ENCODE results near the gene CCDC134.

DNA sequence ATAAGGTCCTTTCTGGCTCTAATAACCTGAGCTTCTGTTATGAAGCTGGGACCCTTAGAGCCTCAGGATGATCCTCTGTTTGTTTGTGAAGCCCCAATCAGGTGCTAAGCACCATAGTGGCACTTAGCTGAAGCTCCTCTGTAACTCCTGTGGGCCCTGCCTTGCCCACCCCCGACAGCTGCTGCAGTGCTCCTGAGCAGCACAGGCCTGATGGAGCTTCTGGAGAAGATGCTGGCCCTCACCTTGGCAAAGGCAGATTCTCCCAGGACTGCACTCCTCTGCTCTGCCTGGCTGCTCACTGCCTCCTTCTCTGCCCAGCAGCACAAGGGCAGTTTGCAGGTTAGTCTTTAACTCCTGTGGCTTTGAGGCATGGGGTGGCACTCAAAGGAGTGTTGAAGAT, 19.0 kb upstream of the CCDC134 start:
- TF ChIP-seq, protein P1, sequence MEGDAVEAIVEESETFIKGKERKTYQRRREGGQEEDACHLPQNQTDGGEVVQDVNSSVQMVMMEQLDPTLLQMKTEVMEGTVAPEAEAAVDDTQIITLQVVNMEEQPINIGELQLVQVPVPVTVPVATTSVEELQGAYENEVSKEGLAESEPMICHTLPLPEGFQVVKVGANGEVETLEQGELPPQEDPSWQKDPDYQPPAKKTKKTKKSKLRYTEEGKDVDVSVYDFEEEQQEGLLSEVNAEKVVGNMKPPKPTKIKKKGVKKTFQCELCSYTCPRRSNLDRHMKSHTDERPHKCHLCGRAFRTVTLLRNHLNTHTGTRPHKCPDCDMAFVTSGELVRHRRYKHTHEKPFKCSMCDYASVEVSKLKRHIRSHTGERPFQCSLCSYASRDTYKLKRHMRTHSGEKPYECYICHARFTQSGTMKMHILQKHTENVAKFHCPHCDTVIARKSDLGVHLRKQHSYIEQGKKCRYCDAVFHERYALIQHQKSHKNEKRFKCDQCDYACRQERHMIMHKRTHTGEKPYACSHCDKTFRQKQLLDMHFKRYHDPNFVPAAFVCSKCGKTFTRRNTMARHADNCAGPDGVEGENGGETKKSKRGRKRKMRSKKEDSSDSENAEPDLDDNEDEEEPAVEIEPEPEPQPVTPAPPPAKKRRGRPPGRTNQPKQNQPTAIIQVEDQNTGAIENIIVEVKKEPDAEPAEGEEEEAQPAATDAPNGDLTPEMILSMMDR (conservative IDR thresholded peaks at IDR 0.05 in 1 of 2, IDR thresholded peaks at IDR 0.05 in 1 of 2; ENCODE audit: low read depth in 1 of 2, low read length in 2 of 2) = no peak
- TF ChIP-seq EZH2 (IDR thresholded peaks at IDR 0.05; ENCODE audit: low read length, missing control alignments) = no peak
